GM12878 (cell line): ENCODE data around the gene GALNS. TPM values are rescaled to one million over a fixed set of nuclear protein-coding genes. Genes with fewer than 3 reads are reported as not detected.

Experiments used
- ATAC-seq: fragments of 200-7000 bp; cut with Tn5 transposase; 3 replicates; pipeline ENCODE4 v1.9.1; 2020; ENCODE audit warnings: mild to moderate bottlenecking, moderate library complexity
- BruUV-seq: library from RNA; stranded (reverse); fragments of 400-500 nt; replicated peaks from 2 replicates; lab custom pipeline; 2021; lab: Mats Ljungman, UMichigan
- CTCF ChIA-PET: fragments of 300-600 bp; sonication (Branson Sonifier 250); formaldehyde crosslinking; extraction: SDS; loops from one replicate; lab custom pipeline; 2021; ENCODE audit warnings: inconsistent platforms; lab: Yijun Ruan, JAX
- POLR2A ChIA-PET: fragments of 350-600 bp; formaldehyde crosslinking; extraction: SDS; loops from one replicate; lab custom pipeline; 2021; ENCODE audit warnings: inconsistent platforms; lab: Charles Lee
- RAD21 ChIA-PET: fragments of 300-600 bp; sonication (Branson Sonifier 250); formaldehyde crosslinking; loops from one replicate; lab custom pipeline; 2023; ENCODE audit warnings: antibody characterized with exemption; ENCODE audit not compliant: unreplicated experiment; lab: Charles Lee
- SMC1A ChIA-PET: fragments of 300-600 bp; sonication (Branson Sonifier 250); formaldehyde crosslinking; loops from one replicate; lab custom pipeline; 2023; ENCODE audit not compliant: unreplicated experiment, uncharacterized antibody; lab: Charles Lee
- DNase-seq: peaks from one replicate; pipeline ENCODE4 v3.0.0-alpha.2; 2011; ENCODE audit warnings: low read depth, low spot score
- FAIRE-seq: peaks from 3 replicates; lab custom pipeline; 2011; peaks lifted over from hg19 to GRCh38; lab: Jason Lieb, UNC
- H2AFZ ChIP-seq: 2 replicates; pipeline ENCODE4 v1.6.0; 2011; ENCODE audit warnings: low read depth, low read length, control low read depth; ENCODE audit not compliant: control insufficient read depth
- H3K27ac ChIP-seq: 2 replicates; pipeline ENCODE4 v1.5.1; 2011; ENCODE audit warnings: control low read depth; ENCODE audit not compliant: control insufficient read depth, insufficient read depth
- H3K27me3 ChIP-seq, 2 experiments: replicated peaks in 1 of 2; 2 replicates each; pipeline versions ENCODE4 v1.6.0 to v1.6.1; 2011; ENCODE audit warnings: low read length in 1 of 2; ENCODE audit not compliant: control insufficient read depth in 2 of 2, insufficient read depth in 2 of 2
- H3K36me3 ChIP-seq, 2 experiments: 2 replicates each; pipeline ENCODE4 v1.5.1; 2011; ENCODE audit warnings: low read length in 1 of 2; ENCODE audit not compliant: control insufficient read depth in 2 of 2, insufficient read depth in 2 of 2
- H3K4me1 ChIP-seq: 2 replicates; pipeline ENCODE4 v1.6.1; 2011; ENCODE audit warnings: mild to moderate bottlenecking, low read length, moderate library complexity, mixed read lengths; ENCODE audit not compliant: control insufficient read depth, insufficient read depth
- H3K4me2 ChIP-seq: 2 replicates; pipeline ENCODE4 v1.6.0; 2011; ENCODE audit warnings: control low read depth; ENCODE audit not compliant: control insufficient read depth, insufficient read depth
- H3K4me3 ChIP-seq: fragments of 200-600 bp; sonication (generic); 2 replicates; pipeline ENCODE4 v1.5.1; 2016
- H3K79me2 ChIP-seq: 2 replicates; pipeline ENCODE4 v1.6.0; 2011; ENCODE audit warnings: low read length; ENCODE audit not compliant: control insufficient read depth, insufficient read depth
- H3K9ac ChIP-seq: 2 replicates; pipeline ENCODE4 v1.8.0; 2011; ENCODE audit warnings: low read length, control low read depth, mixed read lengths; ENCODE audit not compliant: control insufficient read depth, insufficient read depth
- H3K9me3 ChIP-seq: replicated peaks from 3 replicates; pipeline ENCODE4 v1.5.1; 2011; ENCODE audit warnings: mild to moderate bottlenecking, low read length; ENCODE audit not compliant: control insufficient read depth, insufficient read depth
- H4K20me1 ChIP-seq: 2 replicates; pipeline ENCODE4 v1.6.0; 2011; ENCODE audit not compliant: control insufficient read depth, insufficient read depth
- BHLHE40 ChIP-seq, 2 experiments: fragments of 450-650 bp in 1 of 2; IDR thresholded peaks; 2 replicates each; pipeline ENCODE4 v1.6.1; 2011 to 2017; ENCODE audit warnings: low read depth in 2 of 2, borderline replicate concordance in 1 of 2, improper control_type of control experiment in 1 of 2, low read length in 1 of 2, mild to moderate bottlenecking in 1 of 2
- CTCF ChIP-seq, 3 experiments: IDR thresholded peaks in 2 of 3; conservative IDR thresholded peaks in 1 of 3; 2 replicates each; pipeline ENCODE4 v1.5.1; 2011; ENCODE audit warnings: low read depth in 3 of 3, low read length in 3 of 3, mild to moderate bottlenecking in 3 of 3, control low read depth in 2 of 3, moderate library complexity in 2 of 3, inconsistent platforms in 1 of 3, mixed read lengths in 1 of 3; ENCODE audit not compliant: control insufficient read depth in 2 of 3, insufficient read depth in 1 of 3; ENCODE audit errors: extremely low read depth in 1 of 3
- GATAD2B ChIP-seq: fragments of 450-650 bp; conservative IDR thresholded peaks from 2 replicates; pipeline ENCODE4 v1.6.1; 2017; ENCODE audit warnings: low read depth, mild to moderate bottlenecking, moderate library complexity
- HSF1 ChIP-seq: fragments of 150-350 bp; IDR thresholded peaks from 2 replicates; pipeline ENCODE4 v1.6.1; 2014; ENCODE audit warnings: mild to moderate bottlenecking, low read depth, low read length
- NBN ChIP-seq: fragments of 450-650 bp; IDR thresholded peaks from 2 replicates; pipeline ENCODE4 v1.6.1; 2016
- POLR2A ChIP-seq: IDR thresholded peaks from 2 replicates; pipeline ENCODE4 v1.6.1; 2011; ENCODE audit warnings: low read depth, mild to moderate bottlenecking, low read length
- POLR2AphosphoS2 ChIP-seq: IDR thresholded peaks from 2 replicates; pipeline ENCODE4 v1.6.1; 2011; ENCODE audit warnings: low read depth, mild to moderate bottlenecking, low read length, improper control_type of control experiment, moderate library complexity
- RB1 ChIP-seq: fragments of 450-650 bp; formaldehyde crosslinking; IDR thresholded peaks from 2 replicates; pipeline ENCODE4 v1.6.1; 2017; ENCODE audit warnings: mild to moderate bottlenecking, borderline replicate concordance
- SIN3A ChIP-seq: IDR thresholded peaks from 2 replicates; pipeline ENCODE4 v1.6.1; 2012; ENCODE audit warnings: low read depth, low read length, improper control_type of control experiment
- TCF3 ChIP-seq: IDR thresholded peaks from 2 replicates; pipeline ENCODE4 v1.6.1; 2012; ENCODE audit warnings: low read depth, mild to moderate bottlenecking, low read length, borderline replicate concordance; ENCODE audit not compliant: insufficient read depth
- ZNF592 ChIP-seq: fragments of 450-650 bp; IDR thresholded peaks from 2 replicates; pipeline ENCODE4 v1.6.1; 2017; ENCODE audit warnings: mild to moderate bottlenecking, moderate library complexity
- WGBS: methylation state at CpG from one replicate; pipeline ENCODE4 v1.1.6; 2016; ENCODE audit warnings: low lambda C conversion rate; ENCODE audit not compliant: insufficient replicate concordance, insufficient coverage; ENCODE audit errors: missing lambda C conversion rate; 5-methylcytosine and 5-hydroxymethylcytosine counted together
- in situ Hi-C: fragments of 300-500 bp; cut with MboI; formaldehyde crosslinking; loops from 9 replicates; pipeline ENCODE4 v1.14.3; 2018; ENCODE audit warnings: mixed read lengths
- intact Hi-C: fragments of 100-400 bp; cut with micrococcal nuclease; formaldehyde crosslinking; loops from one replicate; pipeline ENCODE4 v1.14.2; 2022; ENCODE audit not compliant: unreplicated experiment
- polyA plus RNA-seq, 11 experiments: library from polyadenylated mRNA; depleted of rRNA in 4 of 11; unstranded in 6 of 11; stranded (reverse) in 5 of 11; fragments of >200 nt; fragmentation: Nextera tagmentation in 4 of 11; fragmentation: Illumina TruSeq in 1 of 11; extraction: Ambion mirVana in 4 of 11; extraction: Trizol in 1 of 11; gene quantifications; 1 replicate in 1 of 11; 2 replicates in 10 of 11; pipeline versions ENCODE4 v1.2.1 to v1.2.3, GENCODE V29; 2011 to 2016; ENCODE audit warnings: inconsistent platforms in 2 of 11, missing spikeins in 2 of 11, low read depth in 1 of 11
- total RNA-seq, 4 experiments: library from RNA; depleted of rRNA in 3 of 4; stranded (reverse); fragments of >200 nt in 3 of 4; fragmentation: Illumina TruSeq in 1 of 4; extraction: Trizol in 1 of 4; gene quantifications; 2 replicates each; pipeline versions ENCODE4 v1.2.1 to v1.2.3, GENCODE V29; 2013 to 2021

GALNS gene
- total and polyA plus RNA-seq, 10 of the 15 experiments (the other 5 are each of a cell fraction or from before 2014, with no cell fraction given), result 0.37 to 12.4 (median 5.3) TPM

- TF ChIP-seq HSF1 (no peak), SIN3A (no peak), POLR2AphosphoS2 (no peak), BHLHE40 (IDR thresholded peaks at IDR 0.05; ENCODE audit: borderline replicate concordance in 1 of 2, low read depth in 2 of 2, low read length in 1 of 2) (peak in 1 of 2 experiments; percentile 19; a peak in 1 of 4 replicates), CTCF (IDR thresholded peaks at IDR 0.05 in 2 of 3, conservative IDR thresholded peaks at IDR 0.05 in 1 of 3; ENCODE audit: control insufficient read depth in 2 of 3, extremely low read depth in 1 of 3, insufficient read depth in 1 of 3, low read depth in 3 of 3, low read length in 3 of 3) (peak; percentile 87 to 97 (median 88)), TCF3 (peak; percentile 71; the same call in 1 of the 2 replicates)
These were observed 40.7 kb downstream of the GALNS start (continued) for GRCh38 chr16:88815901-88816589.

- intact Hi-C loops, result no loop called here
- WGBS, result 68% methylated on average over 10 of the region's 10 CpGs
- POLR2A ChIA-PET, result interaction anchor here (0.9 kb wide), 1 partner anchor 45 kb away, joined by 3 read pairs; no protein-coding TSS in a partner anchor
These were observed 41.5 kb downstream of the GALNS start for GRCh38 chr16:88815227-88815626.

More at GRCh38 chr16:88815227-88815626, 41.5 kb downstream of the GALNS start:
- H3K36me3 ChIP-seq, result no peaks in the 10 kb centered on the region; a peak in 2 of 4 replicates
- no peaks in the 10 kb centered on the region for H3K27me3 ChIP-seq
- no peak overlapping the region for H2AFZ ChIP-seq
- no peak overlapping the region for H3K4me2 ChIP-seq
- no peak overlapping the region for H3K27ac ChIP-seq
- no peak for TF ChIP-seq RB1
- TF ChIP-seq GATAD2B, result no peak
- TF ChIP-seq POLR2A, result no peak
- no peak for TF ChIP-seq NBN
- no peak for TF ChIP-seq ZNF592
- H3K9ac ChIP-seq, result no peak overlapping the region
- no TSS peak for BruUV-seq
- no peaks in the 10 kb centered on the region for H4K20me1 ChIP-seq
- peaks cover 10% of the 10 kb centered on the region for H3K4me1 ChIP-seq
- in situ Hi-C loops, result no loop called here
- no peaks in the 10 kb centered on the region for H3K9me3 ChIP-seq
- FAIRE-seq (no peak), ATAC-seq (no peak), DNase-seq (no peak)
- ChIA-PET RAD21 (no interaction called here), SMC1A (interaction anchor here (0.8 to 1.3 kb wide), 3 partner anchors 333 to 401 kb away, joined by 3 read pairs; no protein-coding TSS in a partner anchor), CTCF (interaction anchor here (0.6 to 2.1 kb wide), 8 partner anchors 11 to 426 kb away, joined by 3 to 5 read pairs (median 4); no protein-coding TSS in a partner anchor)
- H3K4me3 ChIP-seq, result no peak overlapping the region
- peaks cover 15% of the 10 kb centered on the region for H3K79me2 ChIP-seq
